Fibroblast of lung (primary cell): ENCODE measurements around the gene SLC12A6.

Experiments
- EZH2 ChIP-seq: IDR thresholded peaks from 2 replicates; pipeline ENCODE4 v1.5.1; 2012; ENCODE audit warnings: low read length, control low read depth, mild to moderate bottlenecking; ENCODE audit errors: missing control alignments
- TF ChIP-seq, protein P1 (sequence below), 2 donors: IDR thresholded peaks in 1 of 2; conservative IDR thresholded peaks in 1 of 2; 1 replicate in 1 of 2; 2 replicates in 1 of 2; pipeline ENCODE4 v1.5.1; 2011 to 2012; ENCODE audit warnings: low read length in 2 of 2, control low read depth in 1 of 2, inconsistent platforms in 1 of 2, low read depth in 1 of 2, mild to moderate bottlenecking in 1 of 2

DNA sequence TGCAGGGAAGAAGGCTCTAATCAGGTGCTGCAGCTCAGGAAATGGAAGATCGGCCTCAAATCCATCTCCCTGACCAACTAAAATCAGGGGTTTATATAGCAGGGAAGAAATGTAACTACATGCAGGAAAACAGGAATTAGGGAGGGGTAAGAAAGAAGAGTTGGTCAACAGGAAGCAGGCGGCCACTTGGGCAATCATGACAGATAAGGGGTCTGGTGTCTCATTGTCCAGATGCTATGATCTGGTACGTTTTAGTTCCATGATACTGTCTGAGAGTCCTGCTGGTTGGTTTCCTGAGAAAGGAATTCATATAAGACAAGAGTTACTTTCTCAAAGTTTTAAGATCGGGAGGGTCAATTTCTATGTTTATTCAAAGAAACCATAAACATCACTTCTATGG lies 151.9 kb downstream of the SLC12A6 start:
- TF ChIP-seq, protein P1, sequence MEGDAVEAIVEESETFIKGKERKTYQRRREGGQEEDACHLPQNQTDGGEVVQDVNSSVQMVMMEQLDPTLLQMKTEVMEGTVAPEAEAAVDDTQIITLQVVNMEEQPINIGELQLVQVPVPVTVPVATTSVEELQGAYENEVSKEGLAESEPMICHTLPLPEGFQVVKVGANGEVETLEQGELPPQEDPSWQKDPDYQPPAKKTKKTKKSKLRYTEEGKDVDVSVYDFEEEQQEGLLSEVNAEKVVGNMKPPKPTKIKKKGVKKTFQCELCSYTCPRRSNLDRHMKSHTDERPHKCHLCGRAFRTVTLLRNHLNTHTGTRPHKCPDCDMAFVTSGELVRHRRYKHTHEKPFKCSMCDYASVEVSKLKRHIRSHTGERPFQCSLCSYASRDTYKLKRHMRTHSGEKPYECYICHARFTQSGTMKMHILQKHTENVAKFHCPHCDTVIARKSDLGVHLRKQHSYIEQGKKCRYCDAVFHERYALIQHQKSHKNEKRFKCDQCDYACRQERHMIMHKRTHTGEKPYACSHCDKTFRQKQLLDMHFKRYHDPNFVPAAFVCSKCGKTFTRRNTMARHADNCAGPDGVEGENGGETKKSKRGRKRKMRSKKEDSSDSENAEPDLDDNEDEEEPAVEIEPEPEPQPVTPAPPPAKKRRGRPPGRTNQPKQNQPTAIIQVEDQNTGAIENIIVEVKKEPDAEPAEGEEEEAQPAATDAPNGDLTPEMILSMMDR (conservative IDR thresholded peaks at IDR 0.05 in 1 of 2, IDR thresholded peaks at IDR 0.05 in 1 of 2; ENCODE audit: low read depth in 1 of 2, low read length in 2 of 2) = no peak
- no peak for TF ChIP-seq EZH2
